Loucy (cell line): ENCODE data around the gene ADARB2.

Experiments
- H2AFZ ChIP-seq: fragments of 200-600 bp; sonication (generic); 2 replicates; pipeline ENCODE4 v1.6.0; 2016; ENCODE audit warnings: antibody characterized with exemption, mild to moderate bottlenecking, low read length, moderate library complexity
- H3F3A ChIP-seq: fragments of 200-600 bp; 2 replicates; pipeline ENCODE4 v1.6.0; 2016; ENCODE audit warnings: antibody characterized with exemption, low read depth, mild to moderate bottlenecking
- H3K27me3 ChIP-seq: fragments of 200-600 bp; sonication (generic); 2 replicates; pipeline ENCODE4 v1.6.1; 2014; ENCODE audit warnings: low read length, mild to moderate bottlenecking; ENCODE audit not compliant: insufficient read depth, poor library complexity, severe bottlenecking
- H3K36me3 ChIP-seq: fragments of 200-600 bp; sonication (generic); 2 replicates; pipeline ENCODE4 v1.6.1; 2016; ENCODE audit warnings: low read length; ENCODE audit not compliant: insufficient read depth
- H3K4me1 ChIP-seq: fragments of 200-600 bp; sonication (generic); 2 replicates; pipeline ENCODE4 v1.5.1; 2014; ENCODE audit warnings: low read length, mild to moderate bottlenecking; ENCODE audit not compliant: insufficient read depth, poor library complexity, severe bottlenecking
- H3K4me2 ChIP-seq: fragments of 200-600 bp; sonication (generic); 2 replicates; pipeline ENCODE4 v1.6.0; 2014; ENCODE audit warnings: antibody characterized with exemption, low read length, low read depth, mild to moderate bottlenecking; ENCODE audit not compliant: poor library complexity, severe bottlenecking
- H3K4me3 ChIP-seq: fragments of 200-600 bp; sonication (generic); 2 replicates; pipeline ENCODE4 v1.5.1; 2014; ENCODE audit warnings: low read length, mild to moderate bottlenecking, mixed read lengths; ENCODE audit not compliant: poor library complexity, severe bottlenecking
- H3K79me2 ChIP-seq: fragments of 200-600 bp; sonication (generic); 2 replicates; pipeline ENCODE4 v1.6.1; 2014; ENCODE audit warnings: low read length; ENCODE audit not compliant: insufficient read depth
- H3K9ac ChIP-seq: fragments of 200-600 bp; sonication (generic); 2 replicates; pipeline ENCODE4 v1.6.0; 2014; ENCODE audit warnings: mild to moderate bottlenecking, low read depth, low read length, moderate library complexity; ENCODE audit not compliant: poor library complexity, severe bottlenecking
- H3K9me2 ChIP-seq: fragments of 200-600 bp; sonication (generic); replicated peaks from 2 replicates; pipeline ENCODE4 v1.6.1; 2016; ENCODE audit warnings: low read depth, low read length, mixed read lengths
- H3K9me3 ChIP-seq: fragments of 200-600 bp; sonication (generic); 2 replicates; pipeline ENCODE4 v1.6.1; 2014; ENCODE audit warnings: mild to moderate bottlenecking, antibody characterized with exemption, low read length, low read depth; ENCODE audit not compliant: insufficient read depth
- H4K20me1 ChIP-seq: fragments of 200-600 bp; sonication (generic); 2 replicates; pipeline ENCODE4 v1.6.0; 2014; ENCODE audit warnings: antibody characterized with exemption, low read length, mild to moderate bottlenecking; ENCODE audit not compliant: insufficient read depth, poor library complexity, severe bottlenecking
- CTCF ChIP-seq: fragments of 200-600 bp; sonication (generic); conservative IDR thresholded peaks from 2 replicates; pipeline ENCODE4 v1.5.1; 2014; ENCODE audit warnings: mild to moderate bottlenecking, antibody characterized with exemption, low read length
- EZH2phosphoT487 ChIP-seq: fragments of 200-600 bp; IDR thresholded peaks from 2 replicates; pipeline ENCODE4 v1.6.1; 2018; ENCODE audit warnings: antibody characterized with exemption, mild to moderate bottlenecking, moderate library complexity, borderline replicate concordance

ADARB2 gene

GRCh38 chr10:1625731-1626130 is 111.6 kb downstream of the ADARB2 start:
- H2AFZ ChIP-seq, result no peak overlapping the region
- H3K79me2 ChIP-seq, result no peaks in the 10 kb centered on the region
- H3K9me2 ChIP-seq, result no peaks in the 10 kb centered on the region
- no peak overlapping the region for H3K4me3 ChIP-seq
- H3K27me3 ChIP-seq, result peaks cover 9% of the 10 kb centered on the region
- H3K4me1 ChIP-seq, result no peaks in the 10 kb centered on the region
- no peak overlapping the region for H3K4me2 ChIP-seq
- TF ChIP-seq CTCF (no peak), EZH2phosphoT487 (no peak)
- no peaks in the 10 kb centered on the region for H3F3A ChIP-seq
- H4K20me1 ChIP-seq, result no peaks in the 10 kb centered on the region
- H3K9ac ChIP-seq, result no peak overlapping the region
- H3K36me3 ChIP-seq, result no peaks in the 10 kb centered on the region
- H3K9me3 ChIP-seq, result no peaks in the 10 kb centered on the region

- H3K4me3 ChIP-seq, result no peak overlapping the region
- H3K9me3 ChIP-seq, result no peaks in the 10 kb centered on the region
- TF ChIP-seq EZH2phosphoT487 (no peak), CTCF (no peak)
- H3K36me3 ChIP-seq, result no peaks in the 10 kb centered on the region
- no peak overlapping the region for H3K4me2 ChIP-seq
- no peaks in the 10 kb centered on the region for H3K9me2 ChIP-seq
- no peaks in the 10 kb centered on the region for H3F3A ChIP-seq
- H3K9ac ChIP-seq, result no peak overlapping the region
- H3K4me1 ChIP-seq, result no peaks in the 10 kb centered on the region
- H4K20me1 ChIP-seq, result no peaks in the 10 kb centered on the region
- H2AFZ ChIP-seq, result no peak overlapping the region
- H3K79me2 ChIP-seq, result no peaks in the 10 kb centered on the region
- H3K27me3 ChIP-seq, result peaks cover 13% of the 10 kb centered on the region
These were observed 112.2 kb downstream of the ADARB2 start for GRCh38 chr10:1625079-1625478.

- H3K79me2 ChIP-seq, result no peaks in the 10 kb centered on the region
- no peaks in the 10 kb centered on the region for H3K9me2 ChIP-seq
- no peaks in the 10 kb centered on the region for H3K36me3 ChIP-seq
- H3K9ac ChIP-seq, result no peak overlapping the region
- H2AFZ ChIP-seq, result no peak overlapping the region
- H3K4me3 ChIP-seq, result no peak overlapping the region
- H3K4me1 ChIP-seq, result no peaks in the 10 kb centered on the region
- H4K20me1 ChIP-seq, result no peaks in the 10 kb centered on the region
- no peaks in the 10 kb centered on the region for H3K9me3 ChIP-seq
- no peaks in the 10 kb centered on the region for H3F3A ChIP-seq
- no peak overlapping the region for H3K4me2 ChIP-seq
- peaks cover 13% of the 10 kb centered on the region for H3K27me3 ChIP-seq
- TF ChIP-seq EZH2phosphoT487 (no peak), CTCF (no peak)
These were observed 113.1 kb downstream of the ADARB2 start for GRCh38 chr10:1624240-1624639.
